GM23338 (cell line): ENCODE measurements around the gene KIAA0408. TPM values are rescaled to one million over a fixed set of nuclear protein-coding genes. Genes with fewer than 3 reads are reported as not detected.

ENCODE experiments used
- ATAC-seq: fragments of 200-7000 bp; cut with Tn5 transposase; 3 replicates; pipeline ENCODE4 v1.9.1; 2020
- DNase-seq: peaks from one replicate; pipeline ENCODE4 v3.0.0-alpha.2; 2015; ENCODE audit warnings: low spot score
- H2AFZ ChIP-seq: fragments of 200-600 bp; sonication (generic); 2 replicates; pipeline ENCODE4 v1.8.0; 2016; ENCODE audit warnings: antibody characterized with exemption, mild to moderate bottlenecking, moderate library complexity
- H3F3A ChIP-seq: fragments of 200-600 bp; sonication (generic); replicated peaks from 2 replicates; pipeline ENCODE4 v1.8.0; 2017; ENCODE audit warnings: antibody characterized with exemption, mixed run types, low read depth
- H3K27ac ChIP-seq: fragments of 200-600 bp; sonication (generic); 2 replicates; pipeline ENCODE4 v1.6.1; 2016; ENCODE audit warnings: low read depth
- H3K27me3 ChIP-seq: fragments of 200-600 bp; sonication (generic); 2 replicates; pipeline ENCODE4 v1.8.0; 2016; ENCODE audit warnings: mild to moderate bottlenecking, mixed run types, moderate library complexity; ENCODE audit not compliant: insufficient read depth
- H3K36me3 ChIP-seq: fragments of 200-600 bp; sonication (generic); 2 replicates; pipeline ENCODE4 v1.8.0; 2016; ENCODE audit warnings: mild to moderate bottlenecking; ENCODE audit not compliant: insufficient read depth
- H3K4me1 ChIP-seq: fragments of 200-600 bp; sonication (generic); 2 replicates; pipeline ENCODE4 v1.8.0; 2016; ENCODE audit warnings: mild to moderate bottlenecking, moderate library complexity; ENCODE audit not compliant: insufficient read depth
- H3K4me2 ChIP-seq: fragments of 200-600 bp; sonication (generic); 2 replicates; pipeline ENCODE4 v1.7.1; 2017; ENCODE audit warnings: mixed run types
- H3K4me3 ChIP-seq: fragments of 200-600 bp; sonication (generic); 2 replicates; pipeline ENCODE4 v1.6.1; 2016; ENCODE audit warnings: mixed run types
- H3K79me2 ChIP-seq: fragments of 200-600 bp; sonication (generic); replicated peaks from 2 replicates; pipeline ENCODE4 v1.8.0; 2017; ENCODE audit warnings: mild to moderate bottlenecking; ENCODE audit not compliant: insufficient read depth
- H3K9me2 ChIP-seq: fragments of 200-600 bp; sonication (generic); 2 replicates; pipeline ENCODE4 v1.8.0; 2017; ENCODE audit not compliant: insufficient read depth
- H4K20me1 ChIP-seq: fragments of 200-600 bp; sonication (generic); replicated peaks from 2 replicates; pipeline ENCODE4 v1.8.0; 2017; ENCODE audit warnings: mild to moderate bottlenecking; ENCODE audit not compliant: insufficient read depth
- H3K27ac Mint-ChIP-seq: 2 replicates; pipeline ENCODE4 v1.8.0; 2020; ENCODE audit warnings: inconsistent platforms, mild to moderate bottlenecking, moderate library complexity, mixed read lengths
- H3K27me3 Mint-ChIP-seq: 3 replicates; pipeline ENCODE4 v1.8.0; 2022; ENCODE audit warnings: low read depth, mild to moderate bottlenecking, moderate library complexity, mixed read lengths, inconsistent platforms; ENCODE audit not compliant: insufficient read depth, poor library complexity
- H3K36me3 Mint-ChIP-seq: 3 replicates; pipeline ENCODE4 v1.8.0; 2021; ENCODE audit warnings: low read depth, mild to moderate bottlenecking, inconsistent platforms, moderate library complexity, mixed read lengths
- H3K4me1 Mint-ChIP-seq: 3 replicates; pipeline ENCODE4 v1.8.0; 2020; ENCODE audit warnings: mild to moderate bottlenecking, inconsistent platforms, mixed read lengths
- H3K4me3 Mint-ChIP-seq: 3 replicates; pipeline ENCODE4 v1.8.0; 2021; ENCODE audit warnings: moderate library complexity, mild to moderate bottlenecking, inconsistent platforms, mixed read lengths
- H3K9me3 Mint-ChIP-seq: 3 replicates; pipeline ENCODE4 v1.8.0; 2020; ENCODE audit warnings: moderate library complexity, mild to moderate bottlenecking, inconsistent platforms, mixed read lengths
- NANOG ChIP-seq: IDR thresholded peaks from 2 replicates; pipeline ENCODE4 v1.6.1; 2016; ENCODE audit warnings: antibody characterized with exemption, borderline replicate concordance
- POLR2AphosphoS5 ChIP-seq: IDR thresholded peaks from 2 replicates; pipeline ENCODE4 v1.6.1; 2016; ENCODE audit warnings: antibody characterized with exemption, low read depth
- STAT1 ChIP-seq: IDR thresholded peaks from one replicate; pipeline ENCODE4 v1.6.1; 2016; ENCODE audit warnings: antibody characterized with exemption; ENCODE audit not compliant: unreplicated experiment
- ZNF331 ChIP-seq: fragments of 250-450 bp; sonication (Bioruptor Pico); IDR thresholded peaks from 2 replicates; pipeline ENCODE4 v1.5.0; 2020; ENCODE audit warnings: low read depth, mild to moderate bottlenecking, moderate library complexity
- polyA plus RNA-seq: library from polyadenylated mRNA; unstranded; fragments of >200 nt; fragmentation: Nextera tagmentation; extraction: Ambion mirVana; gene quantifications from 2 replicates; pipeline ENCODE4 v1.2.1, GENCODE V29; 2016
- total RNA-seq: library from RNA; depleted of rRNA; stranded (reverse); fragments of >200 nt; shearing (Covaris generic); gene quantifications from 2 replicates; pipeline ENCODE4 v1.2.3, GENCODE V29; 2014
- TF ChIP-seq, protein P1 (sequence below): fragments of 250-450 bp; sonication (Bioruptor Pico); IDR thresholded peaks from 2 replicates; pipeline ENCODE4 v1.5.0; 2020; ENCODE audit warnings: mild to moderate bottlenecking, moderate library complexity
- TF ChIP-seq, protein P2 (sequence below), 2 experiments: fragments of 200-600 bp in 1 of 2; sonication (generic) in 1 of 2; conservative IDR thresholded peaks; 2 replicates each; pipeline versions ENCODE4 v1.5.1 to v1.6.1; 2016 to 2017; ENCODE audit warnings: antibody characterized with exemption in 2 of 2, low read depth in 2 of 2, mild to moderate bottlenecking in 2 of 2, moderate library complexity in 1 of 2

The KIAA0408 gene
- total and polyA plus RNA-seq, 2 experiments from 2014 or later = 4.0 to 9.1 TPM

DNA sequence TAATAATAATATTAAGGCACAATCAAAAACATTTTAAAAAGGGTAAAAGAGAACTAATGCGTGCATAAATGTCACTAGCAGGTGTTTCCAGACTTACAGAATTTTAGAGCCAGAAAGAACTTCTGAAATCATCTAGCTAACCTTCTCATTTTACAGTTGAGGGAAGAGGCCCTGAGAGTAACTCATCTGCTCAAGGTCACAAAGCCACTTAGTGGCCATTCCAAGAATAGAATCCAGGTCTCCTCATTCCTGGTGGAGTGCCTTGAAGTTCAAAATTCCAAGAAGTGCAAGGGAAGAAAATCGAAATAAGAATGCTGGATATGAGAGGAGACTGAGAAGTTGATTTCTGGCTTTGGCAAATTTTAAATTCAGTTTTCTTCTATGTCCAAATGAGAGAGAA lies 3.2 kb upstream of the KIAA0408 start:
- no peak for ATAC-seq
- H3K27ac Mint-ChIP-seq = no peak overlapping the region
- H3K4me3 ChIP-seq = no peak overlapping the region

DNA sequence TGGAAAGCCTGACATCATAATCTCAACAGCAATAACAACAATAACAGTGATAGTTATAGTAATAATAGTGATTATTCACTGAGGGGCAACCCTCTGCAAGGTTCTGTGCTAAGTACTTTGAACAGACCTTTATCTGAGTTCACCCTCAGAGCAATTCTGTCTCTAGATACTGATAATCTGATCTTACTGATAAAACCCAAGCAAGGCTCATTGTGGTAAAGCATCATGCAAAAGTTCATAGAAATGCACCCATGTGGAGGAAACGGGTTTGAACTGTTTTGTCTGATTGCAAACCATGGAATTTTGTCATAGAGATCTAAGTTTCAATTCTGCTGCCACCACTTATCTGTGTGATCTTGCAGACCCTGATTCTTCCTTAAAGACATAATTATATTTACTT lies 1.3 kb upstream of the KIAA0408 start:
- Histone ChIP-seq H3K27ac (no peak overlapping the region), H3K4me2 (no peak overlapping the region), H3K4me3 (no peak overlapping the region), H3F3A (no peaks in the 10 kb centered on the region), H3K9me2 (no peaks in the 10 kb centered on the region), H3K36me3 (no peaks in the 10 kb centered on the region), H2AFZ (no peak overlapping the region), H3K27me3 (no peaks in the 10 kb centered on the region), H3K4me1 (peaks cover 39% of the 10 kb centered on the region), H3K79me2 (no peaks in the 10 kb centered on the region), H4K20me1 (no peaks in the 10 kb centered on the region)
- no peak for DNase-seq
- Mint-ChIP-seq H3K36me3 (no peaks in the 10 kb centered on the region), H3K27me3 (no peaks in the 10 kb centered on the region), H3K4me1 (peaks cover 56% of the 10 kb centered on the region), H3K9me3 (no peaks in the 10 kb centered on the region), H3K4me3 (no peak overlapping the region), H3K27ac (no peak overlapping the region)
- TF ChIP-seq ZNF331 (no peak), POLR2AphosphoS5 (no peak)
- TF ChIP-seq, protein P1, sequence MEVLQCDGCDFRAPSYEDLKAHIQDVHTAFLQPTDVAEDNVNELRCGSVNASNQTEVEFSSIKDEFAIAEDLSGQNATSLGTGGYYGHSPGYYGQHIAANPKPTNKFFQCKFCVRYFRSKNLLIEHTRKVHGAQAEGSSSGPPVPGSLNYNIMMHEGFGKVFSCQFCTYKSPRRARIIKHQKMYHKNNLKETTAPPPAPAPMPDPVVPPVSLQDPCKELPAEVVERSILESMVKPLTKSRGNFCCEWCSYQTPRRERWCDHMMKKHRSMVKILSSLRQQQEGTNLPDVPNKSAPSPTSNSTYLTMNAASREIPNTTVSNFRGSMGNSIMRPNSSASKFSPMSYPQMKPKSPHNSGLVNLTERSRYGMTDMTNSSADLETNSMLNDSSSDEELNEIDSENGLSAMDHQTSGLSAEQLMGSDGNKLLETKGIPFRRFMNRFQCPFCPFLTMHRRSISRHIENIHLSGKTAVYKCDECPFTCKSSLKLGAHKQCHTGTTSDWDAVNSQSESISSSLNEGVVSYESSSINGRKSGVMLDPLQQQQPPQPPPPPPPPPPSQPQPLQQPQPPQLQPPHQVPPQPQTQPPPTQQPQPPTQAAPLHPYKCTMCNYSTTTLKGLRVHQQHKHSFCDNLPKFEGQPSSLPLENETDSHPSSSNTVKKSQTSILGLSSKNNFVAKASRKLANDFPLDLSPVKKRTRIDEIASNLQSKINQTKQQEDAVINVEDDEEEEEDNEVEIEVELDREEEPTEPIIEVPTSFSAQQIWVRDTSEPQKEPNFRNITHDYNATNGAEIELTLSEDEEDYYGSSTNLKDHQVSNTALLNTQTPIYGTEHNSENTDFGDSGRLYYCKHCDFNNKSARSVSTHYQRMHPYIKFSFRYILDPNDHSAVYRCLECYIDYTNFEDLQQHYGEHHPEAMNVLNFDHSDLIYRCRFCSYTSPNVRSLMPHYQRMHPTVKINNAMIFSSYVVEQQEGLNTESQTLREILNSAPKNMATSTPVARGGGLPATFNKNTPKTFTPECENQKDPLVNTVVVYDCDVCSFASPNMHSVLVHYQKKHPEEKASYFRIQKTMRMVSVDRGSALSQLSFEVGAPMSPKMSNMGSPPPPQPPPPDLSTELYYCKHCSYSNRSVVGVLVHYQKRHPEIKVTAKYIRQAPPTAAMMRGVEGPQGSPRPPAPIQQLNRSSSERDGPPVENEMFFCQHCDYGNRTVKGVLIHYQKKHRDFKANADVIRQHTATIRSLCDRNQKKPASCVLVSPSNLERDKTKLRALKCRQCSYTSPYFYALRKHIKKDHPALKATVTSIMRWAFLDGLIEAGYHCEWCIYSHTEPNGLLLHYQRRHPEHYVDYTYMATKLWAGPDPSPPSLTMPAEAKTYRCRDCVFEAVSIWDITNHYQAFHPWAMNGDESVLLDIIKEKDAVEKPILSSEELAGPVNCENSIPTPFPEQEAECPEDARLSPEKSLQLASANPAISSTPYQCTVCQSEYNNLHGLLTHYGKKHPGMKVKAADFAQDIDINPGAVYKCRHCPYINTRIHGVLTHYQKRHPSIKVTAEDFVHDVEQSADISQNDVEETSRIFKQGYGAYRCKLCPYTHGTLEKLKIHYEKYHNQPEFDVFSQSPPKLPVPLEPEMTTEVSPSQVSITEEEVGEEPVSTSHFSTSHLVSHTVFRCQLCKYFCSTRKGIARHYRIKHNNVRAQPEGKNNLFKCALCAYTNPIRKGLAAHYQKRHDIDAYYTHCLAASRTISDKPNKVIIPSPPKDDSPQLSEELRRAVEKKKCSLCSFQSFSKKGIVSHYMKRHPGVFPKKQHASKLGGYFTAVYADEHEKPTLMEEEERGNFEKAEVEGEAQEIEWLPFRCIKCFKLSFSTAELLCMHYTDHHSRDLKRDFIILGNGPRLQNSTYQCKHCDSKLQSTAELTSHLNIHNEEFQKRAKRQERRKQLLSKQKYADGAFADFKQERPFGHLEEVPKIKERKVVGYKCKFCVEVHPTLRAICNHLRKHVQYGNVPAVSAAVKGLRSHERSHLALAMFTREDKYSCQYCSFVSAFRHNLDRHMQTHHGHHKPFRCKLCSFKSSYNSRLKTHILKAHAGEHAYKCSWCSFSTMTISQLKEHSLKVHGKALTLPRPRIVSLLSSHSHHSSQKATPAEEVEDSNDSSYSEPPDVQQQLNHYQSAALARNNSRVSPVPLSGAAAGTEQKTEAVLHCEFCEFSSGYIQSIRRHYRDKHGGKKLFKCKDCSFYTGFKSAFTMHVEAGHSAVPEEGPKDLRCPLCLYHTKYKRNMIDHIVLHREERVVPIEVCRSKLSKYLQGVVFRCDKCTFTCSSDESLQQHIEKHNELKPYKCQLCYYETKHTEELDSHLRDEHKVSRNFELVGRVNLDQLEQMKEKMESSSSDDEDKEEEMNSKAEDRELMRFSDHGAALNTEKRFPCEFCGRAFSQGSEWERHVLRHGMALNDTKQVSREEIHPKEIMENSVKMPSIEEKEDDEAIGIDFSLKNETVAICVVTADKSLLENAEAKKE (CRISPR knock-in tag) = no peak
- no peak for ATAC-seq

More for the DNA sequence above, 3.2 kb upstream of the KIAA0408 start:
- Histone ChIP-seq H3K9me2 (no peaks in the 10 kb centered on the region), H3K27me3 (no peaks in the 10 kb centered on the region), H3F3A (no peaks in the 10 kb centered on the region), H3K27ac (no peak overlapping the region), H3K36me3 (no peaks in the 10 kb centered on the region), H3K4me2 (no peak overlapping the region), H3K79me2 (no peaks in the 10 kb centered on the region), H2AFZ (no peak overlapping the region), H3K4me1 (peaks cover 25% of the 10 kb centered on the region), H4K20me1 (no peaks in the 10 kb centered on the region)
- Mint-ChIP-seq H3K4me3 (no peak overlapping the region), H3K36me3 (no peaks in the 10 kb centered on the region), H3K4me1 (peaks cover 49% of the 10 kb centered on the region), H3K9me3 (no peaks in the 10 kb centered on the region), H3K27me3 (no peaks in the 10 kb centered on the region)
- TF ChIP-seq POLR2AphosphoS5 (no peak), STAT1 (no peak), NANOG (no peak)
- TF ChIP-seq, protein P2, sequence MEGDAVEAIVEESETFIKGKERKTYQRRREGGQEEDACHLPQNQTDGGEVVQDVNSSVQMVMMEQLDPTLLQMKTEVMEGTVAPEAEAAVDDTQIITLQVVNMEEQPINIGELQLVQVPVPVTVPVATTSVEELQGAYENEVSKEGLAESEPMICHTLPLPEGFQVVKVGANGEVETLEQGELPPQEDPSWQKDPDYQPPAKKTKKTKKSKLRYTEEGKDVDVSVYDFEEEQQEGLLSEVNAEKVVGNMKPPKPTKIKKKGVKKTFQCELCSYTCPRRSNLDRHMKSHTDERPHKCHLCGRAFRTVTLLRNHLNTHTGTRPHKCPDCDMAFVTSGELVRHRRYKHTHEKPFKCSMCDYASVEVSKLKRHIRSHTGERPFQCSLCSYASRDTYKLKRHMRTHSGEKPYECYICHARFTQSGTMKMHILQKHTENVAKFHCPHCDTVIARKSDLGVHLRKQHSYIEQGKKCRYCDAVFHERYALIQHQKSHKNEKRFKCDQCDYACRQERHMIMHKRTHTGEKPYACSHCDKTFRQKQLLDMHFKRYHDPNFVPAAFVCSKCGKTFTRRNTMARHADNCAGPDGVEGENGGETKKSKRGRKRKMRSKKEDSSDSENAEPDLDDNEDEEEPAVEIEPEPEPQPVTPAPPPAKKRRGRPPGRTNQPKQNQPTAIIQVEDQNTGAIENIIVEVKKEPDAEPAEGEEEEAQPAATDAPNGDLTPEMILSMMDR (conservative IDR thresholded peaks at IDR 0.05; ENCODE audit: low read depth in 2 of 2) = peak; percentile 25 to 33; a peak in 3 of 4 replicates
- DNase-seq = peak; percentile 55
